Keratinocyte (primary cell): Measurements from ENCODE around the gene SPRY2. TPM values are rescaled to one million over a fixed set of nuclear protein-coding genes. Genes with fewer than 3 reads are reported as not detected.

Experiments
- DNase-seq: peaks from one replicate; pipeline ENCODE4 v3.0.0-alpha.2; 2011; ENCODE audit warnings: low read depth, missing footprints, low spot score
- FAIRE-seq: peaks from 2 replicates; lab custom pipeline; 2011; peaks lifted over from hg19 to GRCh38; lab: Jason Lieb, UNC
- H2AFZ ChIP-seq: 2 replicates; pipeline ENCODE4 v1.6.0; 2012; ENCODE audit warnings: low read length, control low read depth, inconsistent platforms; ENCODE audit not compliant: control insufficient read depth
- H3K27ac ChIP-seq: 2 replicates; pipeline ENCODE4 v1.5.1; 2011; ENCODE audit warnings: low read length; ENCODE audit not compliant: control insufficient read depth, insufficient read depth
- H3K27me3 ChIP-seq: 3 replicates; pipeline ENCODE4 v1.6.0; 2011; ENCODE audit warnings: low read length; ENCODE audit not compliant: control insufficient read depth, insufficient read depth; ENCODE audit errors: extremely low read depth
- H3K36me3 ChIP-seq, 2 experiments: 2 replicates in 1 of 2; 3 replicates in 1 of 2; pipeline ENCODE4 v1.5.1; 2011; ENCODE audit warnings: low read length in 2 of 2, mild to moderate bottlenecking in 1 of 2; ENCODE audit not compliant: control insufficient read depth in 2 of 2, insufficient read depth in 2 of 2; ENCODE audit errors: extremely low read depth in 1 of 2
- H3K4me1 ChIP-seq: 3 replicates; pipeline ENCODE4 v1.5.1; 2011; ENCODE audit warnings: low read length; ENCODE audit not compliant: control insufficient read depth, insufficient read depth; ENCODE audit errors: extremely low read depth
- H3K4me2 ChIP-seq: 3 replicates; pipeline ENCODE4 v1.6.0; 2011; ENCODE audit warnings: low read depth, low read length; ENCODE audit not compliant: control insufficient read depth, insufficient read depth; ENCODE audit errors: extremely low read depth
- H3K4me3 ChIP-seq, 3 experiments: fragments of 200-600 bp in 1 of 3; sonication (generic) in 1 of 3; 2 replicates in 2 of 3; 3 replicates in 1 of 3; pipeline ENCODE4 v1.5.1; 2011 to 2016; ENCODE audit warnings: low read length in 3 of 3, mild to moderate bottlenecking in 3 of 3, control low read depth in 2 of 3, inconsistent platforms in 1 of 3, low read depth in 1 of 3, mixed read lengths in 1 of 3, mixed run types in 1 of 3, moderate library complexity in 1 of 3; ENCODE audit not compliant: control insufficient read depth in 2 of 3, insufficient read depth in 2 of 3; ENCODE audit errors: extremely low read depth in 1 of 3
- H3K79me2 ChIP-seq: 2 replicates; pipeline ENCODE4 v1.6.0; 2012; ENCODE audit warnings: low read length; ENCODE audit not compliant: control insufficient read depth, insufficient read depth
- H3K9ac ChIP-seq: 3 replicates; pipeline ENCODE4 v1.6.0; 2011; ENCODE audit warnings: low read length; ENCODE audit not compliant: control insufficient read depth, insufficient read depth; ENCODE audit errors: extremely low read depth
- H3K9me1 ChIP-seq: 3 replicates; pipeline ENCODE4 v1.6.0; 2011; ENCODE audit warnings: low read length; ENCODE audit not compliant: control insufficient read depth, insufficient read depth; ENCODE audit errors: extremely low read depth
- H3K9me3 ChIP-seq: 2 replicates; pipeline ENCODE4 v1.5.1; 2012; ENCODE audit warnings: low read depth, low read length; ENCODE audit not compliant: control insufficient read depth
- H4K20me1 ChIP-seq: 3 replicates; pipeline ENCODE4 v1.6.0; 2011; ENCODE audit warnings: low read length; ENCODE audit not compliant: control insufficient read depth, insufficient read depth; ENCODE audit errors: extremely low read depth
- CTCF ChIP-seq, 3 experiments: IDR thresholded peaks in 1 of 3; conservative IDR thresholded peaks in 1 of 3; optimal IDR thresholded peaks in 1 of 3; 2 replicates in 2 of 3; 3 replicates in 1 of 3; pipeline versions ENCODE3 to v1.5.1; 2011; ENCODE audit warnings: low read length in 3 of 3, mild to moderate bottlenecking in 3 of 3, moderate library complexity in 2 of 3, control low read depth in 1 of 3, inconsistent platforms in 1 of 3; ENCODE audit not compliant: insufficient read depth in 2 of 3; ENCODE audit errors: extremely low read depth in 1 of 3
- EZH2 ChIP-seq: IDR thresholded peaks from one replicate; pipeline ENCODE4 v1.6.1; 2012; ENCODE audit warnings: inconsistent platforms, mild to moderate bottlenecking, low read length, moderate library complexity
- dilution Hi-C: fragments of 300-500 bp; cut with MboI; formaldehyde crosslinking; loops from one replicate; pipeline ENCODE4 v1.7.0; 2020; ENCODE audit warnings: low sequenced_read_pairs; ENCODE audit not compliant: extremely low pct_ligation_motif_present
- polyA plus RNA-seq, 5 experiments: library from polyadenylated mRNA; depleted of rRNA in 3 of 5; stranded (reverse) in 3 of 5; stranded (forward) in 1 of 5; unstranded in 1 of 5; fragments of >200 nt; gene quantifications; 1 replicate in 1 of 5; 2 replicates in 3 of 5; 3 replicates in 1 of 5; pipeline versions ENCODE4 v1.2.1 to v1.2.3, GENCODE V29; 2011 to 2012; ENCODE audit warnings: missing spikeins in 2 of 5, low read depth in 1 of 5, low replicate concordance in 1 of 5

The SPRY2 gene
- polyA plus RNA-seq, 1 donor (not counting 4 experiments of a cell fraction or from before 2014, with no cell fraction given) = 28.4 TPM

GRCh38 chr13:80313668-80314256 lies 27.2 kb downstream of the SPRY2 start:
- Histone ChIP-seq H3K79me2 (no peaks in the 10 kb centered on the region), H3K9me1 (no peaks in the 10 kb centered on the region), H3K4me3 (no peak overlapping the region), H3K36me3 (no peaks in the 10 kb centered on the region), H3K4me1 (no peaks in the 10 kb centered on the region), H4K20me1 (no peaks in the 10 kb centered on the region), H2AFZ (no peak overlapping the region), H3K9ac (no peak overlapping the region), H3K27me3 (no peaks in the 10 kb centered on the region), H3K4me2 (no peak overlapping the region), H3K27ac (no peak overlapping the region), H3K9me3 (no peaks in the 10 kb centered on the region)
- TF ChIP-seq EZH2 (no peak), CTCF (optimal IDR thresholded peaks at IDR 0.05 in 1 of 3, IDR thresholded peaks at IDR 0.05 in 1 of 3, conservative IDR thresholded peaks at IDR 0.05 in 1 of 3; ENCODE audit: extremely low read depth in 1 of 3, insufficient read depth in 2 of 3, low read length in 3 of 3) (no peak)
- dilution Hi-C loops = no loop called here
- DNase-seq (no peak), FAIRE-seq (no peak)

GRCh38 chr13:80312967-80313366 lies 28.0 kb downstream of the SPRY2 start:
- no peaks in the 10 kb centered on the region for H3K79me2 ChIP-seq
- no peaks in the 10 kb centered on the region for H3K4me1 ChIP-seq
- H3K4me3 ChIP-seq = no peak overlapping the region
- no peaks in the 10 kb centered on the region for H3K9me1 ChIP-seq
- no peak overlapping the region for H3K27ac ChIP-seq
- no peaks in the 10 kb centered on the region for H3K9me3 ChIP-seq
- DNase-seq (no peak), FAIRE-seq (no peak)
- no peak overlapping the region for H3K9ac ChIP-seq
- no peak overlapping the region for H2AFZ ChIP-seq
- no peaks in the 10 kb centered on the region for H3K36me3 ChIP-seq
- TF ChIP-seq CTCF (optimal IDR thresholded peaks at IDR 0.05 in 1 of 3, IDR thresholded peaks at IDR 0.05 in 1 of 3, conservative IDR thresholded peaks at IDR 0.05 in 1 of 3; ENCODE audit: extremely low read depth in 1 of 3, insufficient read depth in 2 of 3, low read length in 3 of 3) (no peak), EZH2 (no peak)
- dilution Hi-C loops = no loop called here
- H4K20me1 ChIP-seq = no peaks in the 10 kb centered on the region
- no peak overlapping the region for H3K4me2 ChIP-seq
- H3K27me3 ChIP-seq = no peaks in the 10 kb centered on the region
